VCaP (cell line): Measurements from ENCODE around the gene USP20.

Experiments
- H3K27ac ChIP-seq: fragments of 450-650 bp; 2 replicates; pipeline ENCODE4 v1.5.1; 2017
- TF ChIP-seq, protein P1 (sequence below): fragments of 450-650 bp; conservative IDR thresholded peaks from 2 replicates; pipeline ENCODE4 v1.5.1; 2017; ENCODE audit warnings: mild to moderate bottlenecking, moderate library complexity

The USP20 gene

DNA sequence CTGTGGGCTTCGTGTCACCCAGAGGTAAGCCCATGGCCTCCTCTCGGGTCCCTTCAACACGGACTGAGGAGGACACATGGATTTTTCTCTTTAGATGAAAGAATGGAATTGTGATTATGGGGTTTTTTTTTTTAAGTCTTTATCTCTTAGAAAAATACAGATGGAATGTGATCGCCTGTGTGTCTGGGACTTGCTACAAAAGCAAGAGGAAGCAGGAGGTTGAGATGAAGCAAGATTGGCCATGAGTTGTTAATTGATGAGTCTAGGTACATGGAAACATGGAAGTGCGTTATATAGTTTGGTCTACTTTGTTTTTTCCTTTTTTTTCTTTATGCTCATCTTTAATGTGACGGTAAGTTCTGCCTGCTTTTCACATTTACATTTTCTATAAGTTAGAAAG lies 14.6 kb downstream of the USP20 start:
- TF ChIP-seq, protein P1, sequence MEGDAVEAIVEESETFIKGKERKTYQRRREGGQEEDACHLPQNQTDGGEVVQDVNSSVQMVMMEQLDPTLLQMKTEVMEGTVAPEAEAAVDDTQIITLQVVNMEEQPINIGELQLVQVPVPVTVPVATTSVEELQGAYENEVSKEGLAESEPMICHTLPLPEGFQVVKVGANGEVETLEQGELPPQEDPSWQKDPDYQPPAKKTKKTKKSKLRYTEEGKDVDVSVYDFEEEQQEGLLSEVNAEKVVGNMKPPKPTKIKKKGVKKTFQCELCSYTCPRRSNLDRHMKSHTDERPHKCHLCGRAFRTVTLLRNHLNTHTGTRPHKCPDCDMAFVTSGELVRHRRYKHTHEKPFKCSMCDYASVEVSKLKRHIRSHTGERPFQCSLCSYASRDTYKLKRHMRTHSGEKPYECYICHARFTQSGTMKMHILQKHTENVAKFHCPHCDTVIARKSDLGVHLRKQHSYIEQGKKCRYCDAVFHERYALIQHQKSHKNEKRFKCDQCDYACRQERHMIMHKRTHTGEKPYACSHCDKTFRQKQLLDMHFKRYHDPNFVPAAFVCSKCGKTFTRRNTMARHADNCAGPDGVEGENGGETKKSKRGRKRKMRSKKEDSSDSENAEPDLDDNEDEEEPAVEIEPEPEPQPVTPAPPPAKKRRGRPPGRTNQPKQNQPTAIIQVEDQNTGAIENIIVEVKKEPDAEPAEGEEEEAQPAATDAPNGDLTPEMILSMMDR, result no peak
- peak overlapping the region; percentile 55; the same call in 1 of the 2 replicates for H3K27ac ChIP-seq

DNA sequence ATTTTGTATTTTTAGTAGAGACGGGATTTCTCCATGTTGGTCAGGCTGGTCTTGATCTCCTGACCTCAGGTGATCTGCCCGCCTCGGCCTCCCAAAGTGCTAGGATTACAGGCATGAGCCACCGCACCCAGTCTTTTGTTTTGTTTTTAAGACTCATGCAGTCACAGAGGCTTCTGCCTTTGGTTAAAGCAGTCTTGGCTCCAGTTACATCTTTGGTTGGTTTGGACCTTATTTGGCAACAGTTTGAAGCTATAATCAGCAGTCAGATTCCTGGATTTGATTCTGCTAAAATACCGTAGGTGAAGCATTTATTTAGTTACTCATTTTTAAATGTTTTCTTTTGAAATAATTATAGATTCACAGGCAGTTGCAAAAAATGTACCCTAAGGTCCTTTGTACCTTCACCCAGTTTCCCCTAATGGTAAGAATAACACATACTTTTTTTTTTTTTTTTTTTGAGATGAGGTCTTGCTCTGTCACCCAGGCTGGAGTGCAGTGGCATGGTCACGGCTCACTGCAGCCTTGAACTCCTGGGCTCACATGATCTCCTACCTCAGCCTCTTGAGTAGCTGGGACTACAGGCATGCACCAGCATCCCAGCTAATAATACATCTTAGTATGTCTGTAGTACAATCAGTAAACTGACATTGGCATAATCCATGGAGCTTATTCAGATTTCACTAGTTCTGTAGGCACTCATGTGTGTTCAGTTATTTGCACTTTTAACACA lies 15.7 kb downstream of the USP20 start:
- TF ChIP-seq, protein P1, result no peak
- peak overlapping the region; percentile 55 for H3K27ac ChIP-seq

DNA sequence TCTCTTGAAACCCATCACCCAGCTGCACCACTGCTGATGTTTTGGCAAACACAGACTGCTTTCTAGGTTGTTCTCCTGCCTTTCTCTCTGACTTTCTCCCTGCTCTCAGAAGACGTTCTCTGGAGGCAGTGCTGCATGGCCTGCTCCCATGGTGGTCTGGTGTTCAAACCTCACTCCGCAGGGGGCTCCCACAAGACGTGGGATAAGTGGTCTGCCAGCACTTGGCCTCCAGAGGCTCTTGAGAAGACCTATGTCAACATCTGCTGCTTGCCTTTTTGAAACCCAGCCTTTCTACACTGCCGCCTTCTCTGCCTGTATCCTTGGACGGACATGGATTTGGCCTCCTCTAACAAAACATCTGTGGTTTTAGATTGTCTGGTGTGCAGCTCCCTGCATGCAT lies 16.6 kb downstream of the USP20 start:
- H3K27ac ChIP-seq, result peak overlapping the region; percentile 55
- TF ChIP-seq, protein P1, result no peak

DNA sequence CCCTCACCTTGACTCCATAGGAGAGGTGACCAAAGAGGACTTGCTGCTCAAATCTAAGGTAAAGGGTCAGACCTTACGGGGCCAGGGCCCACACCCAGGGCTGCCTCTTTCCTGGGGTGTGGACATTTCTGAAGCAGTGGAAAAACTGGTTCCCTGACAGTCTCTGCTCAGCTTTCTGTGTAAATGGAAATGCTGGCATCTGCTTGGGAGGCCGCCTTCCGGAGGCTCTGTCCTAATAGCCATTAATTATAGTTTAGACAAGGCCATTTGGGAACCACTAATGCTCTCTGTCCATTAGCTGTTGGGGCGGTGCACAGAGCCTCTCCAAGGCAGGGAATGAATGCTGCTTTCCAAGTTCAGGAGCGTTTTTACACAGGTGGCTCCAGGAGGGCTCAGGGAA lies 17.3 kb downstream of the USP20 start:
- peak overlapping the region; percentile 55 for H3K27ac ChIP-seq
- TF ChIP-seq, protein P1, result no peak

DNA sequence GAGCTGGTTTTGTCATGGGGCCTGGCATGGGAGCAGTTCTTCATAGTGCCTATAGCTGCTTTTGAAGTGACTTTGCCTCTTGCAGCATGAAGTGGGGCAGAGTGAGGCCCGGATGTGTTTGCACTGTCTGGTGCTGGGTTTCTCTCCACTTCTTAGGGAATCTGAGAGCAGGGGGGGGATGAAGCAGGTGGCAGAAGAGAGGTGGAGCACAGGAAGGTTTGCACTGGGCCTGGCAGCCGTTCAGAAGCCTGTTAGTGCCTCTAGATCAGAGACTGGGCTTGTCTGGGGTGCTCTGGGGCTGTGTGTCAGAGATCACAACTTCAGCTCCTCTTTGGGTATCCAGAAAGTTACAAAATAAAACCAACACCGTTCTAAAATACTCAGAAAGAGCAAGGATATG lies 18.4 kb downstream of the USP20 start:
- peak overlapping the region; percentile 10; the same call in 1 of the 2 replicates for H3K27ac ChIP-seq
- TF ChIP-seq, protein P1, result no peak

DNA sequence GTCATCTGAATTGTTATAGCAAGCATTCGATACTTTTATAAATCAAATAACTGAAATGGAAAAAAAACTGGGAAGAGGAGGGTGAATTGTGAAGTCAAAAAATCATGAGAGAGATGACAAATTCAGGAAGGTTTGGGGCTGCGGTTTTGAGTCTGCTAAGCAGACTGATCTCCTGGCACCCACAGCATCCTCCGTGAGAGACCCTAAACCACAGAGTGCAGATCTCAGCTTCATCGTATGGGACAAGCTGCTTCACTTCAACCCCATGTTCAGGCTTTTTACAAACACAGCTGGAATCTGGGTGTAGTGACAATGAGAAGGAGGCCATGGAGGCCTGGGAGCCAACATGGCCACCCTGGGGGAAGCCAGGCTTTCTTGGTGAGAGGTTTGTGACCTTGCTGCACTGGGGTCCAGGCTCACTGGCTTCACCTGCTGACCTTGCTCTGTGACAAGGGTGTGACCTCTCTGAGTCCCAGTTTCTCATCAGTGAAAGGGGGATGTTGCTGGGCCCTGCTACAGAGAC lies 19.4 kb downstream of the USP20 start:
- no peak overlapping the region for H3K27ac ChIP-seq
- TF ChIP-seq, protein P1, result no peak

DNA sequence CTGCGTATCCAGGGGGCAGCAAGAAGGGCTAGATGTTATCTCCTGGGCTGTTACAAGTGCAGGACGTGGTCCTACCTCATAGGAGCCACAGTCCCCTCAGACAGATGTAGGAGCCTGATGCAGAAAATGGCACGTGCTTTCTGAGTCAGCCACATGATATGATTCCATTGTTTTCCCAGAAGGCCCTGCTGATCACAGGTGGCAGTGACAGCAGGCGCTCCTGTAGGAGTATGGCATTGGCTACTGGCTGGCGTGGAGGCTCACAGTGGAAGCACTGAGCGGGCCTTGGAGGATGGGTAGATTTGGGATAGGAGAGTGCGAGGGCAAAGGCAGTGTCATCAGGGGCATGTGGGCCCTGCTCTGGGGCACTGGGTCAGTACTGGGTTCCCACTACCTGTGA lies 21.9 kb downstream of the USP20 start:
- TF ChIP-seq, protein P1, result no peak

More for the DNA sequence above, 21.9 kb downstream of the USP20 start:
- no peak overlapping the region for H3K27ac ChIP-seq
